NCI-H460 (cell line): ENCODE data around the gene CCND1. TPM values are rescaled to one million over a fixed set of nuclear protein-coding genes. Genes with fewer than 3 reads are reported as not detected.

Experiments
- total RNA-seq: library from RNA; depleted of rRNA; stranded (reverse); fragments of >200 nt; shearing (Covaris generic); gene quantifications from 2 replicates; pipeline ENCODE4 v1.2.3, GENCODE V29; 2014; rRNA removed

CCND1 gene
- total RNA-seq, 1 experiment from 2014 or later: 63.6 TPM

Other genes starting within 250 kb of the CCND1 start
- not detected in 2 replicates for gene LINC01488, start 159.5 kb upstream of the CCND1 start, total RNA-seq
- gene LTO1, start 34.2 kb downstream of the CCND1 start, total RNA-seq: 12.9 and 14.1 TPM in 2 replicates
- gene FGF19, start 62.9 kb downstream of the CCND1 start, total RNA-seq: 0.12 and 0.17 TPM in 2 replicates
- not detected in 2 replicates for gene FGF4, start 134.2 kb downstream of the CCND1 start, total RNA-seq
- not detected in 2 replicates for gene FGF3, start 178.3 kb downstream of the CCND1 start, total RNA-seq